Glomerular visceral epithelial cell (primary cell): ENCODE data around the gene KLHL18.
"Not testable (repeated sequence)": the region's sequence is repeated elsewhere in the genome, so short reads cannot be mapped to it uniquely, and the experiment has no call there.

ENCODE experiments used
- DNase-seq: peaks from one replicate; pipeline ENCODE4 v3.0.0-alpha.2; 2016; ENCODE audit errors: extremely low spot score

The KLHL18 gene

GRCh38 chr3:47314056-47314764 lies 31.5 kb downstream of the KLHL18 start:
- DNase-seq = no peak

GRCh38 chr3:47315069-47315647 lies 32.4 kb downstream of the KLHL18 start:
- DNase-seq = no peak

- DNase-seq = not testable (repeated sequence)
These were observed 33.4 kb downstream of the KLHL18 start for GRCh38 chr3:47316151-47316550.

- DNase-seq = no peak
These were observed 36.2 kb downstream of the KLHL18 start for GRCh38 chr3:47318916-47319315.

- DNase-seq = no peak
These were observed 37.2 kb downstream of the KLHL18 start for GRCh38 chr3:47319956-47320355.

GRCh38 chr3:47323431-47324277 lies 40.9 kb downstream of the KLHL18 start:
- DNase-seq = peak; percentile 18

GRCh38 chr3:47324278-47324865 lies 41.6 kb downstream of the KLHL18 start:
- peak; percentile 74 for DNase-seq

- no peak for DNase-seq
These were observed 51.2 kb downstream of the KLHL18 start for GRCh38 chr3:47333907-47334306.

- DNase-seq = no peak
These were observed 54.9 kb downstream of the KLHL18 start for GRCh38 chr3:47337656-47338055.

- no peak for DNase-seq
These were observed 57.2 kb downstream of the KLHL18 start for GRCh38 chr3:47339951-47340350.

GRCh38 chr3:47340866-47341265 lies 58.1 kb downstream of the KLHL18 start:
- DNase-seq = no peak

- no peak for DNase-seq
These were observed 59.4 kb downstream of the KLHL18 start for GRCh38 chr3:47342151-47342550.

GRCh38 chr3:47342812-47343211 lies 60.1 kb downstream of the KLHL18 start:
- DNase-seq = no peak

GRCh38 chr3:47343471-47343971 lies 60.8 kb downstream of the KLHL18 start:
- DNase-seq = no peak

- no peak for DNase-seq
These were observed 62.2 kb downstream of the KLHL18 start for GRCh38 chr3:47344971-47345370.

GRCh38 chr3:47347217-47347801 lies 64.6 kb downstream of the KLHL18 start:
- peak; percentile 49 for DNase-seq

GRCh38 chr3:47348411-47349154 lies 65.8 kb downstream of the KLHL18 start:
- DNase-seq = no peak

- DNase-seq = no peak
These were observed 72.3 kb downstream of the KLHL18 start for GRCh38 chr3:47355010-47355409.

GRCh38 chr3:47356201-47356600 lies 73.5 kb downstream of the KLHL18 start:
- no peak for DNase-seq

- no peak for DNase-seq
These were observed 76.6 kb downstream of the KLHL18 start for GRCh38 chr3:47359323-47359722.

- DNase-seq = peak; percentile 6
These were observed 77.4 kb downstream of the KLHL18 start for GRCh38 chr3:47360110-47360517.
